ENCODE measurements around the gene CPHXL2.

DNA sequence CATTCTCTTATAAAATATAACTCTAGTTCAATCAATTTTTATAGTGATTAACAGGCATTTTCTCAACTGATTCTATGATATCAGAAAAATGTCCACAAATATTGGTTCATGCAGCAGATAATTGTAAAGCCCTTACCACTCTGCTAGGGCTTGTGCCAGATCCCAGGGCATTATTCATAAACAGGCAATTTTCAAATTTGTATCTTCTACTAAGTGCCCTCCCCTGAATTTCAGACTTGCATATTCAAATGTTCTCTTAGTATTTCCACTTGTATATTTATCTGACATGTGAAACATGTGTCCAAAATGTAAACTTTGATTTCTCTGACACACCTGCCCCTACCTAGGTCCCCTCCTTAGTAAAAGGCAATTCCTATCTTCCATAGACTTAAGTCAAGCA, 9.3 kb downstream of the CPHXL2 start:
- TF ChIP-seq CTCF (IDR thresholded peaks at IDR 0.05) (no peak), EZH2 (IDR thresholded peaks at IDR 0.05; ENCODE audit: borderline replicate concordance, insufficient read depth, low read depth, low read length, poor library complexity, severe bottlenecking) (no peak)

Measured in B cell (primary cell).